HG03520 (cell line): ENCODE measurements around the gene DGKZ.
"Not testable (repeated sequence)": the region's sequence is repeated elsewhere in the genome, so short reads cannot be mapped to it uniquely, and the experiment has no call there.

Source experiments
- ATAC-seq: cut with Tn5 transposase; IDR thresholded peaks from one replicate; pipeline ENCODE4 v1.9.1; 2021; ENCODE audit warnings: mild to moderate bottlenecking, moderate library complexity; ENCODE audit not compliant: unreplicated experiment

Gene DGKZ

DNA sequence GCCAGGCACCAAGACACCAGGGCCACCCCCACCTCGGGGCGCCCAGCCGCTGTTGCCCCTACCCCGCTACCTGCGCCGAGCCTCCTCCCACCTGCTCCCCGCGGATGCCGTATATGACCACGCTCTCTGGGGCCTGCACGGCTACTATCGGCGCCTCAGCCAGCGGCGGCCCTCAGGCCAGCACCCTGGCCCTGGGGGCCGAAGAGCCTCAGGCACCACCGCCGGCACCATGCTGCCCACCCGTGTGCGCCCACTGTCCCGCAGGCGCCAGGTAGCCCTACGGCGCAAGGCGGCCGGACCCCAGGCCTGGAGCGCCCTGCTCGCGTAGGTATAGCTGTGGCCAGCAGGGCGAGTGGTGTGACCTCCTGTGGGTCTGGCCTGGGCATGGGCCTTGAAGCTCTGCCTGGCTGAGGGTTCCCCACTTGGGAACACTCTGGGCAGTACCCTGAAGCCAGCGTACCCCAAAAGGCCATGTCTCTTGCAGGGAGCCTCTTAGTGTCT lies 19.4 kb downstream of the DGKZ start:
- ATAC-seq, result no peak

DNA sequence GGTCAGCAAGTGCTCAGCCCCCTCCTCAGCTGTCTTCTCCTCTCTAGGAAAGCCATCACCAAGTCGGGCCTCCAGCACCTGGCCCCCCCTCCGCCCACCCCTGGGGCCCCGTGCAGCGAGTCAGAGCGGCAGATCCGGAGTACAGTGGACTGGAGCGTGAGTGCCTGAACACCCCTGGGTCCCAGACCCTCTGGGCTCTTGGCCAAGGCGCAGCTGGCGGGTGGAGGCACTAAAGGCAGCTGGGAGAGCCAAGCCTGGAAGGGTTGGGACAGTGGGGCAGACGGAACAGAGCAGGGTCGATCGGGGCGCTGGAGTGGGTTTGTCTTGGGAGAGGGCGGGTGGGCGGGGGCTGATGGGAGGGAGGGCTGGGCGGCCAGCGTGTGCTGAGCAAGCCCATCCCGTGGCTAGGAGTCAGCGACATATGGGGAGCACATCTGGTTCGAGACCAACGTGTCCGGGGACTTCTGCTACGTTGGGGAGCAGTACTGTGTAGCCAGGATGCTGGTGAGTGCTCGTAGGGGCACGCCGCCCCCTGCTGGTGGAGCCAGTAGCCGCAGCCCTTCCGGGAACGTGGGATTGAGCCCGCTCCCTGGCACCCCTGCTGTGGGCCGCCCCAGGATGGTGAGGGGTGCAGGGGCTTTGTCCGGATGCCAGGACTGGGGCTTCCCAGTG lies 20.1 kb downstream of the DGKZ start:
- ATAC-seq, result no peak

GRCh38 chr11:46367916-46368267 lies 20.6 kb downstream of the DGKZ start:
- no peak for ATAC-seq

DNA sequence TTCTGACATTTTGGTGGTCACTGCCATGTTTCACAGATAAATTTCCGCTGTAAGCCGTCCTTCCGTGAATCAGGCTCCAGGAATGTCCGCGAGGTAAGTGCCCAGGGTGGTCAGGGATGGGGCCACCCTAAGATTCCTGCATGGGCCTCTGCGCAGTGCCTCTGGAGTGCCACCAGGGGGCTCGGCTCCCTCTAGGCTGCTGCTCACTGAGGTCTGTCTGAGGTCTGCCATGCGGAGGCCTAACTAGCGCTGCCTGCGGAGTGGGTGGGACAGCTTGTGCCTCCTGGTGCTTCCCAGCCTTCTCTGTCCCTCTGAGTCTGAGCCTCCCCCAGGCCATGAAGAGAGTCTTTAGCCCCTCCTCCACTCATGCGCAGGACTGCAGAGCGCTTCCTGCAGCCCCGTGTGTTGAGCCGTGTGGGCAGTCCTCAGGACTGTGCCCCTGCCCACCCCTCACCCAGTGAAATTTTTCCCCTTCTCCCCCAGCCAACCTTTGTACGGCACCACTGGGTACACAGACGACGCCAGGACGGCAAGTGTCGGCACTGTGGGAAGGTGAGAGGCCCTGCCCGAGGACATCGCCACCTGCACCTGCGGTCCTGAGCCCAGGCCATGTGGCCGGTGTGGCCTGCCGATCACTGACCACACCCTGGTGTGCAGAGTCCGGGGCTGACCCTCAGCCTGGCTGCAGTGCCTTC lies 22.3 kb downstream of the DGKZ start:
- ATAC-seq, result no peak

GRCh38 chr11:46370253-46370652 lies 23.0 kb downstream of the DGKZ start:
- no peak for ATAC-seq

- ATAC-seq, result not testable (repeated sequence)
Measured at GRCh38 chr11:46371262-46371661, 24.0 kb downstream of the DGKZ start.

GRCh38 chr11:46372086-46372485 lies 24.8 kb downstream of the DGKZ start:
- no peak for ATAC-seq

GRCh38 chr11:46372501-46372900 lies 25.2 kb downstream of the DGKZ start:
- ATAC-seq, result not testable (repeated sequence)

DNA sequence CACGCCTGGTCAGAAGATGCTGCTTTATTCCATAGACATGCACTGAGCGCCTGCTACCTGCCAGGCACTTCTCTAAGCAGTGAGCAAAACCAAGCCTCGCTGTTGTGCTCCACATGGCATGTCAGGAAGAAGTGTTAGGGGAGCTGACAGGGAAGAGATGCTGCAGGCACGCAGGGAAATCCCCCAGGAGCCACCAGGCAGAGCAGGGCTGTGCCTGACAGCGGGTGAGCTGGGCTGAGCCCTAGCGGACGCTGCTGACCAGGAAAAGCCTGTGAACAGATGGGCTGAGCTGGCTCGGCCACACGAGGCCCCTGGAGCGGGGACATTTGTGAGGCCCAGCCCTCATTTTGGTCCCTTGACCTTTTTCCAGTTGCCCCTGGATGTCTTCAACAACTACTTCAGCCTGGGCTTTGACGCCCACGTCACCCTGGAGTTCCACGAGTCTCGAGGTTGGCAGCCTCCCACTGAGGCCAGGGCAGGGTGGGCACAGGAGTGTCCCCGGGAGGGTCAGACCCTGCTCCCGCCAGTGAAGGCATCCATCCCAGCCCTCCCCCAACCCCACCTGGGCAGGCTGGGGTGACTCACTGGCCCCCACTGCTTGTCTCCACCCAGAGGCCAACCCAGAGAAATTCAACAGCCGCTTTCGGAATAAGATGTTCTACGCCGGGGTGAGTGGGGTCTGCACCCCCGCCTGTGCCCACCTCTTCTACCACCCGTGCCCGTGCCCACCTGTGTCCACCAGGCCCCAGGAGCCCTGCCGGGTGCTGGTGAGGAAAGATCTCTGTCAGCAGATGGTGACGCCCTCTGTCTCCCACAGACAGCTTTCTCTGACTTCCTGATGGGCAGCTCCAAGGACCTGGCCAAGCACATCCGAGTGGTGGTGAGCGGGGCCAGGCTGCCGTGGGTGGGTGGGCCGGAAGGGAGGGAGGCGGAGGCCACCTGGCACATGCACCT lies 26.8 kb downstream of the DGKZ start:
- no peak for ATAC-seq

- ATAC-seq, result no peak
Measured at GRCh38 chr11:46374815-46375214, 27.6 kb downstream of the DGKZ start.

GRCh38 chr11:46375392-46376101 lies 28.3 kb downstream of the DGKZ start:
- no peak for ATAC-seq

GRCh38 chr11:46376258-46377050 lies 29.2 kb downstream of the DGKZ start:
- no peak for ATAC-seq

DNA sequence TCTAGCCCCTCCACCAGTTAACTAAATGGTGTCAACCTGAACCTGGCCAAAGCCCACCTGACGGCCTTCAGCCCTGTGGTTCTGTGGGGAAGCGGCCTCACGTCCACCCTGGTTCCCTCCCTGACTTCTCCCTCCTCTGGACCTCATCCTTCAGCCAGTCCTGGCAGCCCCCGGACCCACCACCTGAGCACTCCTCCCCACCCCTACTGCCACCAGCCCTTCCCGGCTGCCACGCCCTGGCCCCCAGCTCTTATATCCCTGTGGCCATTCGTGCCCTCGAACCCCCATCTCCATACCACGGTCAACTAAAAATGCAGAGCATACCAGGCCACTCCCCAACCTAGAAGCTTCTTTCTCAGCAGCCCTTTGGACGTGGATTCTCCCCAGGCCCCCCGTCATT lies 30.0 kb downstream of the DGKZ start:
- ATAC-seq, result no peak

DNA sequence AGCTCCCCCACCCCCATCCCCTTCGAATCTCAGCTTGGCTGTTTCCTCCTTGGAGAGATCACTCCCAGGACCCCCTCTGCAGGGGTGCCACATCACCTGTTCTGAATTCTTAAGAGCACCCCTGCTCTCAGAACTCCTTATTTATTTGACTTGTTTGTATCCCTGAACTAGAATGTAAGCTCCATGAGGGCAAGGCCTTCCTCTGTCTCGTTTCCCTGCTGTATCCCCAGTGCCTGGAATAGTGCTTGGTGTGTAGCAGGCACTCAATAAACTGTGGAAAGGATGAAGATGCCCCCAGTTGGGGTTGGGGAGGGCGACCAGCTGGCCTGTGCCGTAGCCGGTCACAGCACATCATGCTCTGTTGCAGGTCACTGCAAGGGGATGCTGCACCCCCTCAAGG lies 30.6 kb downstream of the DGKZ start:
- ATAC-seq, result no peak

DNA sequence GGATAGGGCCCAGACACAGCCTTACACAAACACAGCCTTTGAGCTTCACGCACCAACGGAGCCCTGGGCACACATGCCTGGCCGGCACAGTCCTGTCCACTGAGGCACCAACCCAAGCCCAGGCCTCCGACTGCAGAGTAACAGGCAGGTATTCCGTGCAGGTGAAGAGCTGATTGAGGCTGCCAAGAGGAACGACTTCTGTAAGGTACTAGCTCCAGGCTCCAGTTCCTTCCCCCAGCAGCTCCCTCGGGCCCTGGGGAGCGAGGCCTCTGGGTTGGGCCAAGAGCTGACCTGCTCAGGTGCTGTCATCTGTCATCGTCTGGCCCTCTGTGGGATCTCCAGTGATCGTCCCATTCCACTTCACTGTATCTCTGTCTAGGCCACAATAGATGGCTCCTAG lies 31.0 kb downstream of the DGKZ start:
- no peak for ATAC-seq

DNA sequence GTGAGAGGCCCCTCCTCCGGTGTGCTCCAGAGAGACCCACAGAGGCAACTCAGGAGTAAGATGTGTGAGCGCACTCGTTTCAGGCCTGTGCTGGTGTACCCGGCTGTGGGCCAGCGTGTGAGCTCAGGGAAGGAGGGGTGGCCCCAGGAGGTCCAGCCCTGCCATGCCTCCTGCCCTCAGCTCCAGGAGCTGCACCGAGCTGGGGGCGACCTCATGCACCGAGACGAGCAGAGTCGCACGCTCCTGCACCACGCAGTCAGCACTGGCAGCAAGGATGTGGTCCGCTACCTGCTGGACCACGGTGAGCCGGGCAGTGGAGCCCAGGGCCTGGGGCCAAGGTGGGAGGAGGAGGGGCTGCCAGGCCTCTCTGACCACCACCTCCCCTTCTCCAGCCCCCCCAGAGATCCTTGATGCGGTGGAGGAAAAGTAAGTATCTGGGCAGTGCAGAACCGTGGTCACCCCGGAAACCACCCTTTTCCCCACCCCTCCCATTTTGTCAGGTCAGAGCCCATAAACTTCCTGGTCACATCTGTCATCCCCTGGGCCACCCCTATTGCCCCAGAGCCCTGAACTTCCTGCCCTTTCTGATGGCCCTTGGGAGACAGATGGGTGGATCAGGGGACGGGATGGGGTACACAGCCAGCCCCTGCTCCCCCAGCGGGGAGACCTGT lies 31.7 kb downstream of the DGKZ start:
- no peak for ATAC-seq

DNA sequence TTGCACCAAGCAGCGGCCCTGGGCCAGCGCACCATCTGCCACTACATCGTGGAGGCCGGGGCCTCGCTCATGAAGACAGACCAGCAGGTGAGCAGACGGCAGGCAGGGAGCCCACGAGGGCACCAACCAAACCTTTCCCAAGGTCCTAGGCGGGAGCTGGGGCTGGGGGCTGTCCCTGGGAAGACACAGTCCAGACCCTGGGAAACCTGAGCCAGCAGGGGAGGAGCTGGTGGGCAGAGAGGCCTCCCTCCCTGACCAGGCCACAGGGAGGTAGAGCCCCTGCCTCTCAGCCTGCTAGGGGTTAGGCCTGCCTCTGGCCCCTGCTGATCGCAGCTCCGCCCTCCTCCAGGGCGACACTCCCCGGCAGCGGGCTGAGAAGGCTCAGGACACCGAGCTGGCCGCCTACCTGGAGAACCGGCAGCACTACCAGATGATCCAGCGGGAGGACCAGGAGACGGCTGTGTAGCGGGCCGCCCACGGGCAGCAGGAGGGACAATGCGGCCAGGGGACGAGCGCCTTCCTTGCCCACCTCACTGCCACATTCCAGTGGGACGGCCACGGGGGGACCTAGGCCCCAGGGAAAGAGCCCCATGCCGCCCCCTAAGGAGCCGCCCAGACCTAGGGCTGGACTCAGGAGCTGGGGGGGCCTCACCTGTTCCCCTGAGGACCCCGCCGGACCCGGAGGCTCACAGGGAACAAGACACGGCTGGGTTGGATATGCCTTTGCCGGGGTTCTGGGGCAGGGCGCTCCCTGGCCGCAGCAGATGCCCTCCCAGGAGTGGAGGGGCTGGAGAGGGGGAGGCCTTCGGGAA lies 32.4 kb downstream of the DGKZ start:
- not testable (repeated sequence) for ATAC-seq

- ATAC-seq, result no peak
Measured at GRCh38 chr11:46380340-46381047, 33.2 kb downstream of the DGKZ start.
